GM23338 (cell line): ENCODE measurements around the gene SMTN. TPM values are rescaled to one million over a fixed set of nuclear protein-coding genes. Genes with fewer than 3 reads are reported as not detected.

Experiments used
- ATAC-seq: fragments of 200-7000 bp; cut with Tn5 transposase; 3 replicates; pipeline ENCODE4 v1.9.1; 2020
- DNase-seq: peaks from one replicate; pipeline ENCODE4 v3.0.0-alpha.2; 2015; ENCODE audit warnings: low spot score
- H2AFZ ChIP-seq: fragments of 200-600 bp; sonication (generic); 2 replicates; pipeline ENCODE4 v1.8.0; 2016; ENCODE audit warnings: antibody characterized with exemption, mild to moderate bottlenecking, moderate library complexity
- H3F3A ChIP-seq: fragments of 200-600 bp; sonication (generic); replicated peaks from 2 replicates; pipeline ENCODE4 v1.8.0; 2017; ENCODE audit warnings: antibody characterized with exemption, mixed run types, low read depth
- H3K27ac ChIP-seq: fragments of 200-600 bp; sonication (generic); 2 replicates; pipeline ENCODE4 v1.6.1; 2016; ENCODE audit warnings: low read depth
- H3K27me3 ChIP-seq: fragments of 200-600 bp; sonication (generic); 2 replicates; pipeline ENCODE4 v1.8.0; 2016; ENCODE audit warnings: mild to moderate bottlenecking, mixed run types, moderate library complexity; ENCODE audit not compliant: insufficient read depth
- H3K36me3 ChIP-seq: fragments of 200-600 bp; sonication (generic); 2 replicates; pipeline ENCODE4 v1.8.0; 2016; ENCODE audit warnings: mild to moderate bottlenecking; ENCODE audit not compliant: insufficient read depth
- H3K4me1 ChIP-seq: fragments of 200-600 bp; sonication (generic); 2 replicates; pipeline ENCODE4 v1.8.0; 2016; ENCODE audit warnings: mild to moderate bottlenecking, moderate library complexity; ENCODE audit not compliant: insufficient read depth
- H3K4me2 ChIP-seq: fragments of 200-600 bp; sonication (generic); 2 replicates; pipeline ENCODE4 v1.7.1; 2017; ENCODE audit warnings: mixed run types
- H3K4me3 ChIP-seq: fragments of 200-600 bp; sonication (generic); 2 replicates; pipeline ENCODE4 v1.6.1; 2016; ENCODE audit warnings: mixed run types
- H3K79me2 ChIP-seq: fragments of 200-600 bp; sonication (generic); replicated peaks from 2 replicates; pipeline ENCODE4 v1.8.0; 2017; ENCODE audit warnings: mild to moderate bottlenecking; ENCODE audit not compliant: insufficient read depth
- H3K9me2 ChIP-seq: fragments of 200-600 bp; sonication (generic); 2 replicates; pipeline ENCODE4 v1.8.0; 2017; ENCODE audit not compliant: insufficient read depth
- H4K20me1 ChIP-seq: fragments of 200-600 bp; sonication (generic); replicated peaks from 2 replicates; pipeline ENCODE4 v1.8.0; 2017; ENCODE audit warnings: mild to moderate bottlenecking; ENCODE audit not compliant: insufficient read depth
- H3K27ac Mint-ChIP-seq: 2 replicates; pipeline ENCODE4 v1.8.0; 2020; ENCODE audit warnings: inconsistent platforms, mild to moderate bottlenecking, moderate library complexity, mixed read lengths
- H3K27me3 Mint-ChIP-seq: 3 replicates; pipeline ENCODE4 v1.8.0; 2022; ENCODE audit warnings: low read depth, mild to moderate bottlenecking, moderate library complexity, mixed read lengths, inconsistent platforms; ENCODE audit not compliant: insufficient read depth, poor library complexity
- H3K36me3 Mint-ChIP-seq: 3 replicates; pipeline ENCODE4 v1.8.0; 2021; ENCODE audit warnings: low read depth, mild to moderate bottlenecking, inconsistent platforms, moderate library complexity, mixed read lengths
- H3K4me1 Mint-ChIP-seq: 3 replicates; pipeline ENCODE4 v1.8.0; 2020; ENCODE audit warnings: mild to moderate bottlenecking, inconsistent platforms, mixed read lengths
- H3K4me3 Mint-ChIP-seq: 3 replicates; pipeline ENCODE4 v1.8.0; 2021; ENCODE audit warnings: moderate library complexity, mild to moderate bottlenecking, inconsistent platforms, mixed read lengths
- H3K9me3 Mint-ChIP-seq: 3 replicates; pipeline ENCODE4 v1.8.0; 2020; ENCODE audit warnings: moderate library complexity, mild to moderate bottlenecking, inconsistent platforms, mixed read lengths
- CREB1 ChIP-seq: fragments of 250-450 bp; sonication (Bioruptor Pico); IDR thresholded peaks from 2 replicates; pipeline ENCODE4 v1.5.0; 2020; ENCODE audit warnings: low read depth, mild to moderate bottlenecking, moderate library complexity
- CTCF ChIP-seq, 2 experiments: fragments of 200-600 bp in 1 of 2; sonication (generic) in 1 of 2; conservative IDR thresholded peaks; 2 replicates each; pipeline versions ENCODE4 v1.5.1 to v1.6.1; 2016 to 2017; ENCODE audit warnings: antibody characterized with exemption in 2 of 2, low read depth in 2 of 2, mild to moderate bottlenecking in 2 of 2, moderate library complexity in 1 of 2
- ETS1 ChIP-seq: IDR thresholded peaks from 2 replicates; pipeline ENCODE4 v1.6.1; 2016; ENCODE audit warnings: antibody characterized with exemption
- EZH2 ChIP-seq: fragments of 200-600 bp; sonication (generic); IDR thresholded peaks from one replicate; pipeline ENCODE4 v1.8.0; 2017; ENCODE audit warnings: antibody characterized with exemption, mild to moderate bottlenecking, low read depth; ENCODE audit not compliant: unreplicated experiment
- EZH2phosphoT487 ChIP-seq: fragments of 200-600 bp; sonication (generic); IDR thresholded peaks from one replicate; pipeline ENCODE4 v1.8.1; 2018; ENCODE audit warnings: antibody characterized with exemption; ENCODE audit not compliant: unreplicated experiment
- JUNB ChIP-seq: IDR thresholded peaks from one replicate; pipeline ENCODE4 v1.6.1; 2016; ENCODE audit warnings: antibody characterized with exemption; ENCODE audit not compliant: unreplicated experiment
- NANOG ChIP-seq: IDR thresholded peaks from 2 replicates; pipeline ENCODE4 v1.6.1; 2016; ENCODE audit warnings: antibody characterized with exemption, borderline replicate concordance
- POLR2AphosphoS5 ChIP-seq: IDR thresholded peaks from 2 replicates; pipeline ENCODE4 v1.6.1; 2016; ENCODE audit warnings: antibody characterized with exemption, low read depth
- STAT1 ChIP-seq: IDR thresholded peaks from one replicate; pipeline ENCODE4 v1.6.1; 2016; ENCODE audit warnings: antibody characterized with exemption; ENCODE audit not compliant: unreplicated experiment
- ZNF114 ChIP-seq: fragments of 250-450 bp; sonication (Bioruptor Pico); IDR thresholded peaks from 2 replicates; pipeline ENCODE4 v1.5.0; 2020; ENCODE audit warnings: mild to moderate bottlenecking, moderate library complexity
- ZNF331 ChIP-seq: fragments of 250-450 bp; sonication (Bioruptor Pico); IDR thresholded peaks from 2 replicates; pipeline ENCODE4 v1.5.0; 2020; ENCODE audit warnings: low read depth, mild to moderate bottlenecking, moderate library complexity
- ZNF462 ChIP-seq: fragments of 250-450 bp; sonication (Bioruptor Pico); IDR thresholded peaks from 2 replicates; pipeline ENCODE4 v1.5.0; 2020; ENCODE audit warnings: mild to moderate bottlenecking, moderate library complexity
- polyA plus RNA-seq: library from polyadenylated mRNA; unstranded; fragments of >200 nt; fragmentation: Nextera tagmentation; extraction: Ambion mirVana; gene quantifications from 2 replicates; pipeline ENCODE4 v1.2.1, GENCODE V29; 2016
- total RNA-seq: library from RNA; depleted of rRNA; stranded (reverse); fragments of >200 nt; shearing (Covaris generic); gene quantifications from 2 replicates; pipeline ENCODE4 v1.2.3, GENCODE V29; 2014

Gene SMTN
- total and polyA plus RNA-seq, 2 experiments from 2014 or later = 27.4 to 32.2 TPM

DNA sequence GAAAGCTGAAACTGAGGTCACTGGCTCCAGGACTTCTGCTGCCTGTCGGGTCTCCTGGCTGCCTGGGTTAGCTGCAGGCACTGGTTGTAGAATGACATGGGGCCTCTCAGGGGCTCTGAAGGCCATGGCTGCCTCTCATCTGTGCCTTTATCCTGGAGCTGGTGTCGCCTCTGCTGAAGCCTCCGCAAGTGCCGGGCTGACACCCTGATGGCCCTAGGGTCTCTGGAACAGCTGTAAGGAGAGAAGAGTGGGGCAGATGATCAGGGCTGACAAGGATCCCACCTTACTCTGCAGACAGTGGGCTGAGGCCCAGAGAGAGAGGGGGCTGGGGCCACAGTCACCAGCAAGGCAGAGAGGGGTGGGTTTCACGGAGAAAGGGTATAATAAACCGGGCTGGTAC is 54.6 kb downstream of the SMTN start (continued):
- TF ChIP-seq ZNF462 (CRISPR knock-in tag) = no peak
- TF ChIP-seq ETS1 = no peak
- no peak for TF ChIP-seq JUNB
- TF ChIP-seq STAT1 = no peak
- no peak for TF ChIP-seq EZH2phosphoT487
- TF ChIP-seq CREB1 (CRISPR knock-in tag) = no peak
- TF ChIP-seq EZH2 = no peak

GRCh38 chr22:31136155-31136554 is 55.0 kb downstream of the SMTN start:
- Mint-ChIP-seq H3K4me3 (no peak overlapping the region), H3K4me1 (peaks cover 16% of the 10 kb centered on the region), H3K36me3 (peaks cover 29% of the 10 kb centered on the region), H3K27ac (no peak overlapping the region), H3K9me3 (no peaks in the 10 kb centered on the region), H3K27me3 (peaks cover 7% of the 10 kb centered on the region)
- H3K79me2 ChIP-seq = peaks cover 25% of the 10 kb centered on the region
- H2AFZ ChIP-seq = no peak overlapping the region
- no peak for ATAC-seq
- no peak overlapping the region for H3K27ac ChIP-seq
- no peak for DNase-seq
- no peaks in the 10 kb centered on the region for H3K27me3 ChIP-seq
- H3F3A ChIP-seq = no peaks in the 10 kb centered on the region
- no peak overlapping the region for H3K4me2 ChIP-seq
- H3K4me1 ChIP-seq = peaks cover 21% of the 10 kb centered on the region
- no peak overlapping the region for H3K4me3 ChIP-seq
- peaks cover 6% of the 10 kb centered on the region; the same call in 1 of the 2 replicates for H4K20me1 ChIP-seq
- peaks cover 17% of the 10 kb centered on the region for H3K36me3 ChIP-seq
- H3K9me2 ChIP-seq = no peaks in the 10 kb centered on the region
- TF ChIP-seq NANOG (no peak), ZNF331 (CRISPR knock-in tag) (no peak), STAT1 (no peak), POLR2AphosphoS5 (no peak), EZH2 (no peak), ZNF114 (CRISPR knock-in tag) (no peak), EZH2phosphoT487 (no peak), CREB1 (CRISPR knock-in tag) (no peak), CTCF (conservative IDR thresholded peaks at IDR 0.05; ENCODE audit: low read depth in 2 of 2) (no peak), ETS1 (no peak)
